HG03432 (cell line): ENCODE results near the gene BRPF1.

Experiments
- ATAC-seq: cut with Tn5 transposase; IDR thresholded peaks from one replicate; pipeline ENCODE4 v1.9.1; 2021; ENCODE audit warnings: mild to moderate bottlenecking, moderate library complexity; ENCODE audit not compliant: unreplicated experiment

Gene BRPF1, protein sequence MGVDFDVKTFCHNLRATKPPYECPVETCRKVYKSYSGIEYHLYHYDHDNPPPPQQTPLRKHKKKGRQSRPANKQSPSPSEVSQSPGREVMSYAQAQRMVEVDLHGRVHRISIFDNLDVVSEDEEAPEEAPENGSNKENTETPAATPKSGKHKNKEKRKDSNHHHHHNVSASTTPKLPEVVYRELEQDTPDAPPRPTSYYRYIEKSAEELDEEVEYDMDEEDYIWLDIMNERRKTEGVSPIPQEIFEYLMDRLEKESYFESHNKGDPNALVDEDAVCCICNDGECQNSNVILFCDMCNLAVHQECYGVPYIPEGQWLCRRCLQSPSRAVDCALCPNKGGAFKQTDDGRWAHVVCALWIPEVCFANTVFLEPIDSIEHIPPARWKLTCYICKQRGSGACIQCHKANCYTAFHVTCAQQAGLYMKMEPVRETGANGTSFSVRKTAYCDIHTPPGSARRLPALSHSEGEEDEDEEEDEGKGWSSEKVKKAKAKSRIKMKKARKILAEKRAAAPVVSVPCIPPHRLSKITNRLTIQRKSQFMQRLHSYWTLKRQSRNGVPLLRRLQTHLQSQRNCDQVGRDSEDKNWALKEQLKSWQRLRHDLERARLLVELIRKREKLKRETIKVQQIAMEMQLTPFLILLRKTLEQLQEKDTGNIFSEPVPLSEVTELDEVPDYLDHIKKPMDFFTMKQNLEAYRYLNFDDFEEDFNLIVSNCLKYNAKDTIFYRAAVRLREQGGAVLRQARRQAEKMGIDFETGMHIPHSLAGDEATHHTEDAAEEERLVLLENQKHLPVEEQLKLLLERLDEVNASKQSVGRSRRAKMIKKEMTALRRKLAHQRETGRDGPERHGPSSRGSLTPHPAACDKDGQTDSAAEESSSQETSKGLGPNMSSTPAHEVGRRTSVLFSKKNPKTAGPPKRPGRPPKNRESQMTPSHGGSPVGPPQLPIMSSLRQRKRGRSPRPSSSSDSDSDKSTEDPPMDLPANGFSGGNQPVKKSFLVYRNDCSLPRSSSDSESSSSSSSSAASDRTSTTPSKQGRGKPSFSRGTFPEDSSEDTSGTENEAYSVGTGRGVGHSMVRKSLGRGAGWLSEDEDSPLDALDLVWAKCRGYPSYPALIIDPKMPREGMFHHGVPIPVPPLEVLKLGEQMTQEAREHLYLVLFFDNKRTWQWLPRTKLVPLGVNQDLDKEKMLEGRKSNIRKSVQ (N-terminal part only)

GRCh38 chr3:9731206-9732079 lies at the start of gene BRPF1:
BRPF1 (plus strand) TSS chr3:9731735; CDS start chr3:9734141, 2,406 bp downstream.
- peak; percentile 95 for ATAC-seq

DNA sequence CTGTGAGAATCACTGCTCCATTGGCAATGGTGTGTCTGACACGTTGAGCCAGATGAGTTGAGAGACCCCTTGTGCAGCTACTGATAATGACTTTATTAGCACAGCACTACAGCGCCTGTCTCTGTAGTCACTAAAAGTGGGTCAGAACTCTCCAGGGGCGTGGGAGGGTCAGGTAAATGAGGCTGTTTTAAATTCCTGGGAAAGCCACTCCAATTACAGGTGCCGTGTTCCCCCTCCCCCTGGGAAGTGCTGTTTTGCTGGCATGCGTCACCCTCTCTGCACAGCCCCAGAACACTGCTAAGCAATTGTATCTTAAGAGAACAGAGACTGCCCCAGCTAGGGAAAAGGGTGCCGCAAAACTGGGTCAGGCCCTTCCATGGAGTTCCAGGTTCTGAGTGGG lies 49.4 kb upstream of the BRPF1 start:
- ATAC-seq, result no peak

DNA sequence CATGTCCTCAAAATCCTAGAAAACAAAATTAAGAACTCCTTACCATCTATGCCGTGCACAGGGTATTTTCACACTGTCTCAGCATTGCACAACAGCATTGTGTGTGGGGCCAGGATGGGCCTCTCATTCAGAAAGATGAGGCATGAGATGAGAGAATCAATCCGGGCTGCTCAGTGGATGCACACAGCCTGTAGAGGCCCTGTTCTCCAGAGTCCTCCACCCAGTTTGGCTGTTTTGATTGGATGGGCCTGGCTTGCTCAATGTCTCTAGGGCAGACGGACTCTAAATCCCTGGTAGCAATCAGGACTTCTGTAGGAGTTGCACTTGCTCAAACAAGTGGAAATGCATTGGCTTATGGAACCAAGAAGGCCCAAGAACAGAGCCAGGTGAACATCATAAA lies 48.1 kb upstream of the BRPF1 start:
- no peak for ATAC-seq

DNA sequence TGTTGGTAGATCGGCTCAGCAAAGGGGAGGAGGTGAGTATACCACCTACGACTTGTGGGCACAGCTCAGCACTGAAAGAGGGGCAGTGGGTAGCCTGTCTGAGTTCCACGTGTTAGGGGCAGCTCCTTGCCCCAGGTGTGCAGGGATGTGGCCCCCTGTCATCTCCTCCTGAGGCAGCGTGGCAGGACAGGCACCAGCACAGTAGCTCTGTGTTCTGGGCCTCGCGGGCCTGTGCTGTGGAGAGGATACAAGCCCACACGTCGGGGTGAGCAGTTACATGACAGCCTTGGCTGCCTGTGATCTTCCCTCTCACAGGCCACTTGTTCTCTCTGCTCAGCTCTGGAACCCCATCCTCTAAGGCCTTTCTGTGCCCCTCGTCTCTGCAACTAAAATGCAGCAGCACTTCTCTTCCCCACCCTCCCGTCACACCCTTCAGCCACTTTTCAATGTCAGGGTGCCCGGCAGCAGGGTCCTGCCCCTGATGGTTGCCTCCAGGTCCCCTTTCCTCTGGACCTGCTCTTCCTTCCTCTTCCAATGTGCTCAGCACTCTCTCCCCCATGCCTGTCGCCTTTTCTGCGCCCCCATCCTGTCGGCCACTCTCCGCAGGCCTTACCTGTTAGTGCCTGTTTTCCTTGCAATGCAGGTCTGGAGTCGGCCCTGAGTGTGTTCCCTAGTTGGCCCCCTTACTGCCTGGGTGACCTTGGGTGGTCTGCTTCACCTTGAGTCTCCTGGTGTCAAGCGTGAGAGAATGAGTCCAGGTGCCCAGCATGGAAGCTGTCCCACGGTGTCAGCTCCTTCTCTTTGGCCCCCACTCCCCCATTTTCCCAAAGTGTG lies 46.1 kb upstream of the BRPF1 start:
- no peak for ATAC-seq

DNA sequence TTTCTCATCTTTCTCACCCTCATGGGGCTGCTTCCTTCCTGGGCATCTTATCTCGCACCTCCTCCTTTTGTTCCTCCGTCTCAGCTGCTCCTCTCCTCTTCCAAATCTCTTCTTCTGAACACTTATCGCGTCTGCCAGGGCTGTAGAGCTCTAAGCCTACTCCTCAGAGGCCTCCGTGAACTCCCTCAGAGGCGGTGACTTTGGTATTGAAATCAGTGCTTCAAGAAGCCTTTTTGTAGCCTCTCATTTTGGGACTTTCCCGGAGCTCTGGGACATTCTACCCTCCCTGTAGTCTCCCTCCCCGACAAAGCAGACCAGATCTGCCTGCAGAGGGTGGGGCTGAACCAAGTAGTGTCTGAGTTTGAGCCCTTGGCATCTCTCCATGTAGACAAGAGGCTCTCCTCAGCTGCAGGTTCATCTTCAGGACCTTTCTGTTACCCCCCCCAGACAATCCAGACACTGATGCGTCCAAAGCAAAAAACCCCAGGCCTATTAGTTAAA lies 45.4 kb upstream of the BRPF1 start:
- ATAC-seq, result no peak

GRCh38 chr3:9686703-9687102 lies 44.8 kb upstream of the BRPF1 start:
- ATAC-seq, result no peak

- no peak for ATAC-seq
Observed at GRCh38 chr3:9687514-9687913, 44.0 kb upstream of the BRPF1 start.

- no peak for ATAC-seq
Observed at GRCh38 chr3:9688961-9689360, 42.6 kb upstream of the BRPF1 start.

GRCh38 chr3:9689757-9690156 lies 41.8 kb upstream of the BRPF1 start:
- no peak for ATAC-seq

DNA sequence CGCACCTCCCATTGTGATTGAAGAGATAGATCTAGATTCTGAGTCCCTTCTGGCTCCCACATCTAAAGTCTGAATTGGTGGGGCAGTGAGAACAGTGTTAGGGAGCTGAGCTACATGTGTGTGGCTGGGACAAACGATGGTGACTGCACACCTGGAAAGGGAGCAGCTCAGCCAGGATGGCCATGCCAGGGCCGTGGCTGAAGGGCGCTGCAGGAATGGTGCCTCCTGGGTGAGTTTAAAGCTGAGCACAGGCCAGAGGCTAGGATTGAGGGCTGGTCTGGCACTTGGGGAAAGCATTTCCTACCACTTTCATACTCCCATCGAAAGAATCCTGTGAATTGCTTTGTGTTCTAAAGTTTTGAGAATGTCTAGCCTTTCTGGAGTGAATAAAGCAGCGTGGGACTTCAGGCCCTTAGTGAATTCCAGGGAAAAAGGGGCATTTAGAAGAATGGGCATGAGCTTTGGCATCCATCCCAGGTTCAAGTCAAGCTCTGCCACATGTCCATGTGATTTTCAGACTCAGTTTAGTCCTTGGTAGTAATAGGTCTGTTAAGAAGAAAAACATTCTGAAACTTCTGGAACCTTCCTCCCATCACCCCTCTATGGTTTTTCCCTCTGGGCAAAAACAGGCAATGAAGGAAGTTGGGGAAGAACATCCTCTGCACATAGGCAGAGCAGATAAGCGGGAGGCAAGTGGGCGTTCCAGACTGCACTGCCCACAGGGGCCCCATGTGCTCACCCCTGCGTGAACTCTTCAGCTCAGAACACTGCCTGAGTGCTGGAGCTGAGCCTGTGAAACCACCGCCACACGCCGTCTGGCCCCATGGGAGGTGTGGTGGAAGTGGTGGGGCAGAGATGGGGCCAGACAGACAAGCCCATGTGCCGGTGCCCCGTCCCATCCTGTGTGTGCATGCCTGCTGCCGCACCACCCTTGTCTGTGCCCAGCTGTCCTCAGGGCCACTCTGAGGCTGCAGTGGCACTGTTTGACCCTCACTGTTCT lies 40.8 kb upstream of the BRPF1 start:
- ATAC-seq, result peak; percentile 100

DNA sequence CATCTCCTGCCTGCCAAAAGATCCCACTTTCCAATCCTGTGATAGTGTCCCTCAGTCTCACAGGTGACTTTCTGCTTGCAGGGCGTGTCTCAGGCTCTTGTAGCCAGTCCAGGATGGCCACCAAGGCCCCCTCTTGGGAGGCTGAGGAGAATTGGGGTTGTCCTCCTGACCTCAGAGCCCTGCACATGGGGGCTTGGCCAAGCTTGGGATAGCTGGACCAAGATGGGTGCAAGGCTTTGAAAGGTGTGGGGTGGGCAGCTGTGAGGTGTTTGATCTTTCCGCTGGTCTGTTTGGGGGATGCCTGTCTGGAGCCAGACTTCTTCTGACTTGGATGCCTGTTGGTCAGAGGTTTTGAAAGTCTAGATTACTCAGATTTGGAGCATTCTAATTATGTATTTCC lies 39.9 kb upstream of the BRPF1 start:
- no peak for ATAC-seq

DNA sequence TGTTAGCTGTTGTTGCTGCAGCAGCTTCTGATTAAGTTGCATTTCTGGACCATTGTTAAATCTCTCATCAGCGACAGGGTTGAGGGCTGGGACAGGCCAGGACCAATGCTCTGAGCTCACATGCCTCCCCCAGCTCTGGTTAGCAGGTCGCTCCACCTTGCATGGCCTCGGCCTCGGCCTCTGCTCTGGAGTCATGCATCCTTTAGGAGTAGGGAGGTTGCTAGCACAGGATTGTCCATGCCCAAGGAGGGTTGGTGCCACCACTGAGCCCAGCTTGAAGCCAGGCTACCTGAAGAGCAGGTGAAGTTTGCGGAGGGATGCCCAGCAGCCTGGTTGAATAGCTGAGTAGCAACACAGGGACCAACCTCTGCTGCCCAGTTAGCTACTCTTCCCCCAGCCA lies 39.1 kb upstream of the BRPF1 start:
- ATAC-seq, result no peak

GRCh38 chr3:9695345-9695744 lies 36.2 kb upstream of the BRPF1 start:
- no peak for ATAC-seq

DNA sequence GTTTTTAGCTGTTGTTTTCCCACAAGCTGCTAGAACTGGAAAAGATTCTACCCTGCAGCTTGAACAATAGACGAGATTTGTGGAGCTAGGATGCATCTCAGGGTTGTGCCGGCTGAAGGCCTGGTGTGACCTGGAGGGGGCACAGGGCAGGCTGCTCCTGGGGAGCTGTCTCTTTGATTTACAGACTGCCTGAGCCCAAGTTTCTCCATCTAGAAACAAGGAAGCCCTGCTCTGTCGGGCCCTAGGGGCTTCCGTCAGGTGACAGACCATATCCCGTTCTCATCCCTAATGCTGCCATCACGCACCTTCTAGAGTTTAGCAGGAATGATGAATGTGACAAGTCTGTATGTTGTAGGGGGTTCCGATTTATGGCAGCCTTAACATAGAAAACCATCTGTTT lies 35.8 kb upstream of the BRPF1 start:
- no peak for ATAC-seq

DNA sequence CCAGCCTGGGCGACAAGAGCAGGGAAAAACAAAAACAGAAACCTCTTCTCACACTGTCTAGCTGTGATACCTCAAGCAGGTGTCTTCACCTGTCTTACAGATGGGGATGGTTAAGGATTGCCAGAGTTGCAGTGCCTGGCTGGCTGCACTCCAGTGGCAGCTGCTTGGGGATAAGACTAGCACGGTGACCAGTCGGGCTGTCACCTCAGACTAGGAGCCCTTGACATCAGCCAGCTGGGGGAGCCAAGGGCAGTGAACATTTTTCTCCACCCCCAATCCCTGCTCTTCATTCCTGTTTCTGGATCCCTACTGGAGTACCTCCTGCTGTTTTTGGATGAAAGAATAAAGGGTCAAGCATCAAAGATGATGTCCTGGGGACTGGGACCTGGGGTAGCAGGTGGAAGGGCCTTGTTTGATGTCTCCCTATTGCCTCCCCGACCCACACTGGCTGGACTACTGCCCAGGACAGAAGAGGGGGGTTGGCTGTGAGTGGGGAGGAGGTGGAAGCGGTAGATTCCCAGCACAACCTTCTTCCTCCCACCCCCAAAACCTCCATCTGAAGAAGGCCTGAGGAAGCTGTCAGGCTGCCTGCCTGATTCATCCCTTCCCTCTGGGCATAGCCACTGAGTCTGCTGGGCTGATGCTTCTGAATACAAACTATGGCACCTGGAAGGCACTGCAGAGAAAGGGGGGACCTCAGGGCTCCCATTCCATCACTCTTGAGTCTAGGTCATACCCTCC lies 34.9 kb upstream of the BRPF1 start:
- ATAC-seq, result no peak

GRCh38 chr3:9697892-9698291 lies 33.6 kb upstream of the BRPF1 start:
- ATAC-seq, result no peak

DNA sequence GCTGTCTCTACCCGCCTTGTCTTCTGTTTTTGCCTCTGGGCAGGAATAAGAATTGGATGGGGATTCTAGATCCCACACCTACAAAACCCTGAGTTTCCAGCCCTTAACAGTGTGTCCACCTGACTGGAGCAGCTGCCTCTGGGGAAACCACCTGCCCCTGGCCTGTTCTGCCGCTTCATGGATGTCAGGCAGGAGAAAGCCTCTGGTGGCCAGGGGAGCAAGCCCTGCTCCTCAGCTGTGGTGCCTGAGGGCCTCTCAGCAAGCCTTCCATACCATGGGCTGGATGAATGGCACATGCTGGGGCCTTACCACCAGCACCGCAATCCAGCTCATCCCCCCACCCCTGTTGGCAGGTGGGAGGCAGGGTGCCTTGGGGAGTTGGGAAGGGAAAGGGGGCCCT lies 33.2 kb upstream of the BRPF1 start:
- ATAC-seq, result no peak
